ENCODE data around the gene BMP7.

DNA sequence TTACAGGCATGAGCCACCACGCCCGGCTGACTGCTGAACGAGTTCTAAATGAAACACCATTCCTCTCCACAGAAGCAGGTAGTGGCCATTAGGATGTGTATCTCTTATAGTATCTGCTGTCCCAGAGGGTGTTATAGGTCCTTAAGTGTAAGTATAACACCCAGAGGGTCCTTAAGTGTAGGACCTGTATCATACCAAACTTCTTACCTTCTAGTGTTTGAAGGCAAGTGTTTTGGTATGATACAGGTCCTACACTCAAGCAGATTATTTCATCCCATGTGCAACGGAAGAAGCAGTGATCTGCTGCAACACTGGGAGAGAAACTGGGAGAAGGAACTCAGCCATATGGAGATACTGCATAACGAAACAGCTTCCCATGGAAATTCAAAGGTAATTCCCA lies 17.4 kb downstream of the BMP7 start:
- TF ChIP-seq POLR2A (IDR thresholded peaks at IDR 0.05): no peak
- no peak for TF ChIP-seq CTCF (IDR thresholded peaks at IDR 0.05)

Measured in thyroid gland (tissue), 4 donors.